Retinal pigment epithelial cell (primary cell): ENCODE data around the gene ETS1.

Experiments used
- DNase-seq: peaks from one replicate; pipeline ENCODE4 v3.0.0-alpha.2; 2010; ENCODE audit warnings: low read depth
- H3K4me3 ChIP-seq: 2 replicates; pipeline ENCODE4 v1.5.1; 2011; ENCODE audit warnings: mild to moderate bottlenecking, low read length, control low read depth, moderate library complexity
- TF ChIP-seq, protein P1 (sequence below): conservative IDR thresholded peaks from 2 replicates; pipeline ENCODE4 v1.5.1; 2011; ENCODE audit warnings: low read depth, low read length, control low read depth, inconsistent platforms

The ETS1 gene

DNA sequence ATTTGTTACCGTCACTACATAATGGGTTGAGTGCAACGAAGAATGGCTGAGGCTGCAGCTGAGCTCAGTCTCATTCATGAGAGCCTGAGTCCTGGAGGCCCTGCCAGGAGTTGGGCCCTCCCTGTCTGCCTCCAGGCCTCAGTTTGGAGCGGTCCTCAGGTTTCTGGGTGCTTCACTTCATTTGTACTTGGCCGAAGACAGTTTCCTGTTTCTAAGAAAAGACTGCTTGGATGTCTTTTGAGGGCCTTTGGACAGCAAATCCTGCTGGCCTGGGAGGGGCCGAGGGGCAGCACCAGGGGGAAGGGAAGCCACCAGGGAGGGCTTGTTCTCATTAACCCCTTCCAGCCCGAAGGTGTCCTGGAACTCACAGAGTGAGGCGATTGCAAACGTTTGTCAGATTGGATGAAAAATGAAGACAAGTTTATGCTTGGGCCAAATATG lies 163.1 kb downstream of the ETS1 start:
- no peak overlapping the region for H3K4me3 ChIP-seq
- TF ChIP-seq, protein P1, sequence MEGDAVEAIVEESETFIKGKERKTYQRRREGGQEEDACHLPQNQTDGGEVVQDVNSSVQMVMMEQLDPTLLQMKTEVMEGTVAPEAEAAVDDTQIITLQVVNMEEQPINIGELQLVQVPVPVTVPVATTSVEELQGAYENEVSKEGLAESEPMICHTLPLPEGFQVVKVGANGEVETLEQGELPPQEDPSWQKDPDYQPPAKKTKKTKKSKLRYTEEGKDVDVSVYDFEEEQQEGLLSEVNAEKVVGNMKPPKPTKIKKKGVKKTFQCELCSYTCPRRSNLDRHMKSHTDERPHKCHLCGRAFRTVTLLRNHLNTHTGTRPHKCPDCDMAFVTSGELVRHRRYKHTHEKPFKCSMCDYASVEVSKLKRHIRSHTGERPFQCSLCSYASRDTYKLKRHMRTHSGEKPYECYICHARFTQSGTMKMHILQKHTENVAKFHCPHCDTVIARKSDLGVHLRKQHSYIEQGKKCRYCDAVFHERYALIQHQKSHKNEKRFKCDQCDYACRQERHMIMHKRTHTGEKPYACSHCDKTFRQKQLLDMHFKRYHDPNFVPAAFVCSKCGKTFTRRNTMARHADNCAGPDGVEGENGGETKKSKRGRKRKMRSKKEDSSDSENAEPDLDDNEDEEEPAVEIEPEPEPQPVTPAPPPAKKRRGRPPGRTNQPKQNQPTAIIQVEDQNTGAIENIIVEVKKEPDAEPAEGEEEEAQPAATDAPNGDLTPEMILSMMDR: no peak
- DNase-seq: no peak

DNA sequence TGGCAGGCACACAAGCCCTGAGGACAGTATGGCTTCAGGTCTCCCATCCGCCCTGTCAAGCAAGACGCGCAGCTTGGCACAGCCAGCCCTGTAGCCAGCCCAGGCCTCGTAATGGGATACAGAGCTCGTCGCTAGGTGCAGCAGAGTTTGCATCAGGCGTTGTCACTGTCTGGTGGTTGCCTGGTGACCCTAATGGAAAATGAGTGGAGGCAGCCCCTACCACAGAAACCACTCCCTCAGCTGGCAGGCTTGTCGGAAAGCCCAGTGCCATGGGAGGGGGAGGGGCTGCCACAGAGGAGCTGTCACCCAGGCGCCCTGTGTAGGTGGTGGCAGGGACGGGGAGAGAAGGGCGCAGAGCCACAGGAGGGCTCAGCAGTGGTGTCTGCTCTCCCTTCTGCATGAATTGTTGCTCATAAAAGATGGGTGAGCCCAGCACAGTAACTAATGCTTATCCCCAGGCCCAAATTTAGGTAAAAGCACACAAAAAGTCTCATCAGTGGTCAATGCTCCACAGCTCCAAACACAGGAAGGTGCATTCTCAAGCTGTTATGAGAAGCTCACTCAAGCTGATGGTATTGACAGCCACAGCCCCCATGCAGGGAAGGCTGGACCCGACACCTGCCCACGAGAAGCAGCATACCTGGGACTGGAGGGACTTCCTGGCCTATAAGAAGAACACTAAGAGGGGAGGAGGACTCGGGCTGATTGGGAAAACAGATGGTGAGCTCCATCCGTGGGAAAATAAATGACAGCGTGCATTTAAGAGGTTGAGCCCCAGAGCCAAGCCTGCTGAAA lies 164.6 kb downstream of the ETS1 start:
- no peak overlapping the region for H3K4me3 ChIP-seq
- TF ChIP-seq, protein P1: no peak
- DNase-seq: no peak

DNA sequence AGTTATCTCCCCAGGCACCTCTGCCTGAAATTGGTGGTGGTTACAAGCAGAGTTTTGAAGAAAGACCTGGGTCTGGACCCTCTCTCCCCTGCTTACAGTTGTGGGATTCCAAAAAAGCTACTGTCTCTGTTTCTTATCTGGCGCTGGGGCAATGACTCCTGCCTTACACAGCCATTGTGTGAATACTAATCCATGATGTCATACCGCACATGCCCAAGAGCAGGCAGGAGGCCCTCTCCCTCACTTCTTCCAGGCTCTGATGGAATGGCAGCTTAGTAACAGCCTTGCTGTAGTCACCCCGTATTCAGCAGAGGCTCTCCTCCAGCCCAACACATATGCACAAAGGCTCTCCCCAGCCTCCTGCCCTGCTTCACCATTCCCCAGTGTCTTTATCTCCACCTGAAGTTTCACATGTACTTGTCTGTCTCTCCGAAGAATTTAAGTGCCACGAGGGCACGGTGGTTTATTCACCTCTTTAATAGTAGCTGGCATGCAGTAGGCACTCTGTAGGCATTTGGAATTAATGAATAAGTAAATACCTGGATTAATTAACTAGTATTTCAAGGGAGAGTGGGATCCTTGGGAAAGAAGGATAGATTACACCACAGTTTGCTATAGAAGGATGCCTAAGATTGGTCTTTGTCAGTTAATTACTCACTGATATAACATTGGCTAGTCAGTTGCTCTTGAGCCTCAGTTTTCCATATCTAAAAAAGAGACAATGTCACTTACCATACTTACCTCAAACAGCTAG lies 165.6 kb downstream of the ETS1 start:
- DNase-seq: no peak
- H3K4me3 ChIP-seq: no peak overlapping the region
- TF ChIP-seq, protein P1: no peak

DNA sequence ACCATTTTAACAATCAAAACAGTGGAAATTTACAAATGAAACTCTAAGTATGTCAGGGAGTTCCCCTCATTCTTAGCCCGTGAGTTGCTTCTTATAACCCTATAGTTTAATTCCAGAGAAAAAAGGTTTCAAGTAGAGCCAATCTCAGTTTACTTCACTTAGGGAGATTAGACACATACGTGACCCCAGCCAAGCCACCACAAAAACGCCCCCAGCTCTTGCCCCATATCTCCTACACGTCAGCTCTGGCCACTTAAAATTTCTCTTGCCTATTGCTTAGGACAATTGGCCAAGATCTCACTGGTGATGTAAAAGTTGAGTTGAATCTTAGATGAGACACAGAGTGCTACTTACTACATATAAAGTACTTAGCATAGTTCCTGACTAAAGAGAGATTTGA lies 166.4 kb downstream of the ETS1 start:
- no peak for DNase-seq
- H3K4me3 ChIP-seq: no peak overlapping the region
- TF ChIP-seq, protein P1: no peak

DNA sequence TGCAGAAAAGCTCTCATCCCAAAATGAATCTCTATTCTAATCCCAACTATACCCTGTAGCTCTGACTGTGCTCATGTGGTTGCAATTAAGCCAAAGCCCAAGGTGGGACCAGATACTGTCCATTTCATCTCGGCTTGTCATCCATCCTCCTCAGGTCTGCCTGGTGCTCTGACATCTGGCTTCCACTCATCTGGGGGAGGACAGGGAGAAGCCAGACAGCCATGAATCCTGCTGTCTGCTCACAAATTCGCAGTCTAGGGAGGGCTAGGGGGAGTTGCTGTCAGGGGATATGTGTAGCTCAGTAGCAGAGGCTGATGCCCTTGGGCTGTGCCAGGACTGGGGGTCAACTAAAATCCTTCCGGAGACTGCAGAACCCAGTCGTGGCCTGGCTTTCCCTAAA lies 167.1 kb downstream of the ETS1 start:
- no peak overlapping the region for H3K4me3 ChIP-seq
- TF ChIP-seq, protein P1: no peak
- DNase-seq: no peak

DNA sequence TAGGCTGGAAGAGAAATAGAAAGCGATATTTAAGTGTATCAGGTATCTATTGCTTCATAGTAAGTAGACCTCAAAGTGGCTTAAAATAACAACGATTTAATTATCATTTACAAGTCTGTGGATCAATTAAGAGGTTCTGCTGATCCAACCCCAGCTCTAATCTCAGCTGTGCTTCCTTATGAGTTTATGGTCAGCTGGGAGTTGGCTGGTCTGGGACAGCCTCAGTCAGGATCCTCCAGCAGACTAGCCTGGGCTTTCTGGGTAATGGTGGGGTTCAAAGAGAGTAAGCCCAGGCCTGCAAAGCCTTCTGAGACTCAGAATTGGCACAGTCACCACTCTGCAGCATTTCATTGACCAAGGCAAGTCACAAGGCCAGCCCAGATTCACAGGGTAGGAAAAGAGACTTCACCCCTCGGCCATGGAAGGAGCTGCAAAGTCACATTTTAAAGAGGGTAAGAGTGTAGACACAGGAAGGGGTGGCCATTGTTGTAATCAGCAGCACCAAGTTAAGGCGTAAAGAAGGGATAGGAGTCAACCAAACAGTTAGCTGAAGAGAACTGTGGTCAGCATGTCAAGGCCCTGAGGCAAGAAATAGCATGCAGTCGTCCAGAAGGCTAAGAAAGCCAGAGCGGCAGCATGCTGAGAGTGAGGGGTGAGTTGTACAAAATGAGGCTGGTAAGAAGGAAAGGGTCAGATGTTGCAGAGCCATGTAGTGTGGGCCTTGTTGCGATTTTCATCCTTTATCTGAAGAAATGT lies 168.2 kb downstream of the ETS1 start:
- H3K4me3 ChIP-seq: no peak overlapping the region
- no peak for DNase-seq
- TF ChIP-seq, protein P1: no peak
